Activated B cell treated with CpG ODN at 0.5 μM for 24 hours (primary cell): Measurements from ENCODE around the gene ARHGEF1. TPM values are rescaled to one million over a fixed set of nuclear protein-coding genes. Genes with fewer than 3 reads are reported as not detected.
"Not testable (repeated sequence)": the region's sequence is repeated elsewhere in the genome, so short reads cannot be mapped to it uniquely, and the experiment has no call there.

Source experiments
- ATAC-seq: fragments of 200-7000 bp; cut with Tn5 transposase; one replicate; pipeline ENCODE4 v1.10.0; 2021; ENCODE audit warnings: low read depth, mild to moderate bottlenecking, moderate library complexity
- CTCF ChIA-PET: fragments of 350-600 bp; sonication (Branson Sonifier 250); formaldehyde crosslinking; loops from one replicate; lab custom pipeline; 2021; ENCODE audit warnings: antibody characterized with exemption; lab: Charles Lee
- POLR2A ChIA-PET: fragments of 350-600 bp; sonication (Branson Sonifier 250); formaldehyde crosslinking; loops from one replicate; lab custom pipeline; 2021; ENCODE audit warnings: antibody characterized with exemption; lab: Charles Lee
- DNase-seq: peaks from one replicate; pipeline ENCODE4 v3.0.0; 2022
- H3K27ac Mint-ChIP-seq: one replicate; pipeline ENCODE4 v1.8.0; 2020; ENCODE audit warnings: mixed read lengths
- H3K27me3 Mint-ChIP-seq: one replicate; pipeline ENCODE4 v1.8.0; 2021; ENCODE audit warnings: mixed read lengths
- H3K36me3 Mint-ChIP-seq: one replicate; pipeline ENCODE4 v1.8.0; 2021; ENCODE audit warnings: low read depth, mixed read lengths
- H3K4me1 Mint-ChIP-seq: one replicate; pipeline ENCODE4 v1.8.0; 2021; ENCODE audit warnings: mixed read lengths
- H3K4me3 Mint-ChIP-seq: one replicate; pipeline ENCODE4 v1.8.0; 2020; ENCODE audit warnings: mild to moderate bottlenecking, mixed read lengths
- H3K9me3 Mint-ChIP-seq: one replicate; pipeline ENCODE4 v1.8.0; 2020; ENCODE audit warnings: mixed read lengths
- CTCF ChIP-seq: fragments of 200-600 bp; IDR thresholded peaks from one replicate; pipeline ENCODE4 v1.8.0; 2022; ENCODE audit warnings: antibody characterized with exemption, mild to moderate bottlenecking
- intact Hi-C: fragments of 100-400 bp; cut with micrococcal nuclease; formaldehyde crosslinking; loops from one replicate; pipeline ENCODE4 v1.15.1; 2024
- total RNA-seq: library from RNA; stranded (reverse); gene quantifications from 2 replicates; pipeline ENCODE4 v1.2.3, GENCODE V29; 2022

The ARHGEF1 gene
- total RNA-seq, 1 donor from 2014 or later = 418 TPM

GRCh38 chr19:41913538-41914423 lies 30.8 kb downstream of the ARHGEF1 start:
- no peak overlapping the region for H3K4me3 Mint-ChIP-seq
- no peak for TF ChIP-seq CTCF
- CTCF ChIA-PET = no interaction called here
- intact Hi-C loops = loop anchor here (2.0 kb wide), 1 partner anchor 15 kb away; the partner anchor contains the start of gene ERFL
- no peaks in the 10 kb centered on the region for H3K9me3 Mint-ChIP-seq
- peaks cover 1% of the 10 kb centered on the region for H3K36me3 Mint-ChIP-seq
- H3K4me1 Mint-ChIP-seq = peaks cover 42% of the 10 kb centered on the region
- no peak for DNase-seq
- no peak overlapping the region for H3K27ac Mint-ChIP-seq
- no peak for ATAC-seq
- H3K27me3 Mint-ChIP-seq = peaks cover 18% of the 10 kb centered on the region
- POLR2A ChIA-PET = no interaction called here

GRCh38 chr19:41914424-41914834 lies 31.4 kb downstream of the ARHGEF1 start:
- H3K9me3 Mint-ChIP-seq, H3K36me3 Mint-ChIP-seq, DNase-seq, CTCF ChIA-PET, H3K27ac Mint-ChIP-seq, POLR2A ChIA-PET, ATAC-seq, H3K4me3 Mint-ChIP-seq: not testable (repeated sequence)
- intact Hi-C loops = loop anchor here (2.0 kb wide), 1 partner anchor 14 kb away; the partner anchor contains the start of gene ERFL
- peaks cover 18% of the 10 kb centered on the region for H3K27me3 Mint-ChIP-seq
- peaks cover 40% of the 10 kb centered on the region for H3K4me1 Mint-ChIP-seq

GRCh38 chr19:41915021-41915775 lies 32.2 kb downstream of the ARHGEF1 start:
- H3K27ac Mint-ChIP-seq = no peak overlapping the region
- H3K4me3 Mint-ChIP-seq = no peak overlapping the region

GRCh38 chr19:41915776-41916414 lies 32.9 kb downstream of the ARHGEF1 start:
- POLR2A ChIA-PET = no interaction called here
- H3K27ac Mint-ChIP-seq = no peak overlapping the region
- H3K36me3 Mint-ChIP-seq = no peaks in the 10 kb centered on the region
- CTCF ChIA-PET = no interaction called here
- no peak for ATAC-seq
- intact Hi-C loops = loop anchor here (2.0 kb wide), 1 partner anchor 13 kb away; the partner anchor contains the start of gene ERFL
- no peak for DNase-seq
- no peak overlapping the region for H3K4me3 Mint-ChIP-seq
- peaks cover 18% of the 10 kb centered on the region for H3K27me3 Mint-ChIP-seq
- no peaks in the 10 kb centered on the region for H3K9me3 Mint-ChIP-seq
- no peak for TF ChIP-seq CTCF
- H3K4me1 Mint-ChIP-seq = peaks cover 34% of the 10 kb centered on the region

More at GRCh38 chr19:41915021-41915775, 32.2 kb downstream of the ARHGEF1 start:
- Mint-ChIP-seq H3K36me3 (no peaks in the 10 kb centered on the region), H3K9me3 (no peaks in the 10 kb centered on the region), H3K27me3 (peaks cover 18% of the 10 kb centered on the region), H3K4me1 (peaks cover 39% of the 10 kb centered on the region)
- intact Hi-C loops = loop anchor here (2.0 kb wide), 1 partner anchor 14 kb away; the partner anchor contains the start of gene ERFL
- no peak for ATAC-seq
- ChIA-PET POLR2A (no interaction called here), CTCF (no interaction called here)
- DNase-seq = no peak
- no peak for TF ChIP-seq CTCF

GRCh38 chr19:41917676-41918075 lies 34.7 kb downstream of the ARHGEF1 start:
- no peak for TF ChIP-seq CTCF
- intact Hi-C loops = no loop called here
- ChIA-PET POLR2A (no interaction called here), CTCF (no interaction called here)
- no peak overlapping the region for H3K27ac Mint-ChIP-seq
- ATAC-seq (no peak), DNase-seq (no peak)
- no peaks in the 10 kb centered on the region for H3K9me3 Mint-ChIP-seq
- peaks cover 29% of the 10 kb centered on the region for H3K4me1 Mint-ChIP-seq
- no peak overlapping the region for H3K4me3 Mint-ChIP-seq
- no peaks in the 10 kb centered on the region for H3K36me3 Mint-ChIP-seq
- peaks cover 17% of the 10 kb centered on the region for H3K27me3 Mint-ChIP-seq
